GM23338 (cell line): ENCODE data around the gene YWHAE. TPM values are rescaled to one million over a fixed set of nuclear protein-coding genes. Genes with fewer than 3 reads are reported as not detected.

ENCODE experiments used
- ATAC-seq: fragments of 200-7000 bp; cut with Tn5 transposase; 3 replicates; pipeline ENCODE4 v1.9.1; 2020
- DNase-seq: peaks from one replicate; pipeline ENCODE4 v3.0.0-alpha.2; 2015; ENCODE audit warnings: low spot score
- H2AFZ ChIP-seq: fragments of 200-600 bp; sonication (generic); 2 replicates; pipeline ENCODE4 v1.8.0; 2016; ENCODE audit warnings: antibody characterized with exemption, mild to moderate bottlenecking, moderate library complexity
- H3F3A ChIP-seq: fragments of 200-600 bp; sonication (generic); replicated peaks from 2 replicates; pipeline ENCODE4 v1.8.0; 2017; ENCODE audit warnings: antibody characterized with exemption, mixed run types, low read depth
- H3K27ac ChIP-seq: fragments of 200-600 bp; sonication (generic); 2 replicates; pipeline ENCODE4 v1.6.1; 2016; ENCODE audit warnings: low read depth
- H3K27me3 ChIP-seq: fragments of 200-600 bp; sonication (generic); 2 replicates; pipeline ENCODE4 v1.8.0; 2016; ENCODE audit warnings: mild to moderate bottlenecking, mixed run types, moderate library complexity; ENCODE audit not compliant: insufficient read depth
- H3K36me3 ChIP-seq: fragments of 200-600 bp; sonication (generic); 2 replicates; pipeline ENCODE4 v1.8.0; 2016; ENCODE audit warnings: mild to moderate bottlenecking; ENCODE audit not compliant: insufficient read depth
- H3K4me1 ChIP-seq: fragments of 200-600 bp; sonication (generic); 2 replicates; pipeline ENCODE4 v1.8.0; 2016; ENCODE audit warnings: mild to moderate bottlenecking, moderate library complexity; ENCODE audit not compliant: insufficient read depth
- H3K4me2 ChIP-seq: fragments of 200-600 bp; sonication (generic); 2 replicates; pipeline ENCODE4 v1.7.1; 2017; ENCODE audit warnings: mixed run types
- H3K4me3 ChIP-seq: fragments of 200-600 bp; sonication (generic); 2 replicates; pipeline ENCODE4 v1.6.1; 2016; ENCODE audit warnings: mixed run types
- H3K79me2 ChIP-seq: fragments of 200-600 bp; sonication (generic); replicated peaks from 2 replicates; pipeline ENCODE4 v1.8.0; 2017; ENCODE audit warnings: mild to moderate bottlenecking; ENCODE audit not compliant: insufficient read depth
- H3K9me2 ChIP-seq: fragments of 200-600 bp; sonication (generic); 2 replicates; pipeline ENCODE4 v1.8.0; 2017; ENCODE audit not compliant: insufficient read depth
- H4K20me1 ChIP-seq: fragments of 200-600 bp; sonication (generic); replicated peaks from 2 replicates; pipeline ENCODE4 v1.8.0; 2017; ENCODE audit warnings: mild to moderate bottlenecking; ENCODE audit not compliant: insufficient read depth
- H3K27ac Mint-ChIP-seq: 2 replicates; pipeline ENCODE4 v1.8.0; 2020; ENCODE audit warnings: inconsistent platforms, mild to moderate bottlenecking, moderate library complexity, mixed read lengths
- H3K27me3 Mint-ChIP-seq: 3 replicates; pipeline ENCODE4 v1.8.0; 2022; ENCODE audit warnings: low read depth, mild to moderate bottlenecking, moderate library complexity, mixed read lengths, inconsistent platforms; ENCODE audit not compliant: insufficient read depth, poor library complexity
- H3K36me3 Mint-ChIP-seq: 3 replicates; pipeline ENCODE4 v1.8.0; 2021; ENCODE audit warnings: low read depth, mild to moderate bottlenecking, inconsistent platforms, moderate library complexity, mixed read lengths
- H3K4me1 Mint-ChIP-seq: 3 replicates; pipeline ENCODE4 v1.8.0; 2020; ENCODE audit warnings: mild to moderate bottlenecking, inconsistent platforms, mixed read lengths
- H3K4me3 Mint-ChIP-seq: 3 replicates; pipeline ENCODE4 v1.8.0; 2021; ENCODE audit warnings: moderate library complexity, mild to moderate bottlenecking, inconsistent platforms, mixed read lengths
- H3K9me3 Mint-ChIP-seq: 3 replicates; pipeline ENCODE4 v1.8.0; 2020; ENCODE audit warnings: moderate library complexity, mild to moderate bottlenecking, inconsistent platforms, mixed read lengths
- CREB1 ChIP-seq: fragments of 250-450 bp; sonication (Bioruptor Pico); IDR thresholded peaks from 2 replicates; pipeline ENCODE4 v1.5.0; 2020; ENCODE audit warnings: low read depth, mild to moderate bottlenecking, moderate library complexity
- CTCF ChIP-seq, 2 experiments: fragments of 200-600 bp in 1 of 2; sonication (generic) in 1 of 2; conservative IDR thresholded peaks; 2 replicates each; pipeline versions ENCODE4 v1.5.1 to v1.6.1; 2016 to 2017; ENCODE audit warnings: antibody characterized with exemption in 2 of 2, low read depth in 2 of 2, mild to moderate bottlenecking in 2 of 2, moderate library complexity in 1 of 2
- REST ChIP-seq: IDR thresholded peaks from one replicate; pipeline ENCODE4 v1.6.1; 2018; ENCODE audit warnings: antibody characterized with exemption; ENCODE audit not compliant: unreplicated experiment
- ZNF331 ChIP-seq: fragments of 250-450 bp; sonication (Bioruptor Pico); IDR thresholded peaks from 2 replicates; pipeline ENCODE4 v1.5.0; 2020; ENCODE audit warnings: low read depth, mild to moderate bottlenecking, moderate library complexity
- ZNF462 ChIP-seq: fragments of 250-450 bp; sonication (Bioruptor Pico); IDR thresholded peaks from 2 replicates; pipeline ENCODE4 v1.5.0; 2020; ENCODE audit warnings: mild to moderate bottlenecking, moderate library complexity
- polyA plus RNA-seq: library from polyadenylated mRNA; unstranded; fragments of >200 nt; fragmentation: Nextera tagmentation; extraction: Ambion mirVana; gene quantifications from 2 replicates; pipeline ENCODE4 v1.2.1, GENCODE V29; 2016
- total RNA-seq: library from RNA; depleted of rRNA; stranded (reverse); fragments of >200 nt; shearing (Covaris generic); gene quantifications from 2 replicates; pipeline ENCODE4 v1.2.3, GENCODE V29; 2014

YWHAE gene
- total and polyA plus RNA-seq, 2 experiments from 2014 or later, result 1,251 to 1,283 TPM

GRCh38 chr17:1302761-1303160 is 97.3 kb downstream of the YWHAE start:
- no peak for TF ChIP-seq REST
- TF ChIP-seq ZNF331 (CRISPR knock-in tag), result no peak
- TF ChIP-seq CREB1 (CRISPR knock-in tag), result no peak
- TF ChIP-seq CTCF (conservative IDR thresholded peaks at IDR 0.05; ENCODE audit: low read depth in 2 of 2), result no peak
- no peak for TF ChIP-seq ZNF462 (CRISPR knock-in tag)
- H3K4me3 ChIP-seq, result no peak overlapping the region
- no peaks in the 10 kb centered on the region for H4K20me1 ChIP-seq
- no peaks in the 10 kb centered on the region for H3K36me3 Mint-ChIP-seq
- H2AFZ ChIP-seq, result no peak overlapping the region
- DNase-seq, result no peak
- H3K36me3 ChIP-seq, result no peaks in the 10 kb centered on the region
- H3K27me3 ChIP-seq, result no peaks in the 10 kb centered on the region
- no peak overlapping the region for H3K27ac ChIP-seq
- H3F3A ChIP-seq, result 0 out of 2 replicates have a peak, but pooled peaks cover 2% of the 10 kb centered on the region
- peaks cover 10% of the 10 kb centered on the region for H3K4me1 ChIP-seq
- H3K4me1 Mint-ChIP-seq, result peaks cover 3% of the 10 kb centered on the region
- no peak overlapping the region for H3K27ac Mint-ChIP-seq
- ATAC-seq, result no peak
- H3K4me3 Mint-ChIP-seq, result no peak overlapping the region
- no peaks in the 10 kb centered on the region for H3K79me2 ChIP-seq
- H3K9me2 ChIP-seq, result no peaks in the 10 kb centered on the region
- H3K27me3 Mint-ChIP-seq, result peaks cover 11% of the 10 kb centered on the region
- no peaks in the 10 kb centered on the region for H3K9me3 Mint-ChIP-seq
- no peak overlapping the region for H3K4me2 ChIP-seq
